LNCAP (cell line): ENCODE results near the gene TMCC1.

ENCODE experiments used
- TF ChIP-seq, protein P1 (sequence below): fragments of 450-650 bp; IDR thresholded peaks from 2 replicates; pipeline ENCODE4 v1.5.1; 2017; ENCODE audit warnings: mild to moderate bottlenecking

TMCC1 gene

DNA sequence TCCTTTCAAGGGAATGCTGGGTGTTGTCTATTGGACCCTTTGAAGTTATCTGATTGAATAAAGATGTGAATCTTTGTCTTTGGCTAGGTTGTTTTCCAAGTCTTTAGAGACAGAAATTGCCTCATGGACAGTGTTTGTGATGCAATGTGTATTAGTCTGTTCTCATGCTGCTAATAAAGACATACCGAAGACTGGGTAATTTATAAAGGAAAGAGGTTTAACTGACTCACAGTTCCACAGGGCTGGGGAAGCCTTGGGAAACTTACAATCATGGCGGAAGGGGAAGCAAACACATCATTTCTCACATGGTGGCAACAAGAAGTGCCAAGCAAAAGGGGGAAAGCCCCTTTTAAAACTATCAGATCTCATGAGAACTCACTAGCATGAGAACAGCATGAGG is 198.3 kb downstream of the TMCC1 start:
- TF ChIP-seq, protein P1, sequence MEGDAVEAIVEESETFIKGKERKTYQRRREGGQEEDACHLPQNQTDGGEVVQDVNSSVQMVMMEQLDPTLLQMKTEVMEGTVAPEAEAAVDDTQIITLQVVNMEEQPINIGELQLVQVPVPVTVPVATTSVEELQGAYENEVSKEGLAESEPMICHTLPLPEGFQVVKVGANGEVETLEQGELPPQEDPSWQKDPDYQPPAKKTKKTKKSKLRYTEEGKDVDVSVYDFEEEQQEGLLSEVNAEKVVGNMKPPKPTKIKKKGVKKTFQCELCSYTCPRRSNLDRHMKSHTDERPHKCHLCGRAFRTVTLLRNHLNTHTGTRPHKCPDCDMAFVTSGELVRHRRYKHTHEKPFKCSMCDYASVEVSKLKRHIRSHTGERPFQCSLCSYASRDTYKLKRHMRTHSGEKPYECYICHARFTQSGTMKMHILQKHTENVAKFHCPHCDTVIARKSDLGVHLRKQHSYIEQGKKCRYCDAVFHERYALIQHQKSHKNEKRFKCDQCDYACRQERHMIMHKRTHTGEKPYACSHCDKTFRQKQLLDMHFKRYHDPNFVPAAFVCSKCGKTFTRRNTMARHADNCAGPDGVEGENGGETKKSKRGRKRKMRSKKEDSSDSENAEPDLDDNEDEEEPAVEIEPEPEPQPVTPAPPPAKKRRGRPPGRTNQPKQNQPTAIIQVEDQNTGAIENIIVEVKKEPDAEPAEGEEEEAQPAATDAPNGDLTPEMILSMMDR, result no peak

DNA sequence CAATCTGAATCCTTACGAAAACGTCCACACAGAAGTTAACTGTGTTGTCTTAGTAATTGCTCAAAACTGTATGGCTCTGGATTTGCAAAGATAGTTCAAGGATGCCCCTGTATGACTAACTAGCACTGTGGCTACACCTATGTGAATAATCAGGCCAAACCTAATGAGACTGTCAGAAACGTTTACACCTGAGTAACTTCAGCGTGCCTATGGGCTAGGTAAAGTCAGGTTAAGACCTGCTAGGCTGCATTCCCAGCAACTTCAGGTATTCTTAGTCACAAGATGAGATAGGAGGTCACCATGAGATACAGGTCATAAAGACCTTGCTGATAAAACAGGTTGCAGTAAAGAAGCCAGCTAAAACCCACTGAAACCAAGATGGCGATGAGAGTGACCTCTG is 199.3 kb downstream of the TMCC1 start:
- TF ChIP-seq, protein P1, result no peak

DNA sequence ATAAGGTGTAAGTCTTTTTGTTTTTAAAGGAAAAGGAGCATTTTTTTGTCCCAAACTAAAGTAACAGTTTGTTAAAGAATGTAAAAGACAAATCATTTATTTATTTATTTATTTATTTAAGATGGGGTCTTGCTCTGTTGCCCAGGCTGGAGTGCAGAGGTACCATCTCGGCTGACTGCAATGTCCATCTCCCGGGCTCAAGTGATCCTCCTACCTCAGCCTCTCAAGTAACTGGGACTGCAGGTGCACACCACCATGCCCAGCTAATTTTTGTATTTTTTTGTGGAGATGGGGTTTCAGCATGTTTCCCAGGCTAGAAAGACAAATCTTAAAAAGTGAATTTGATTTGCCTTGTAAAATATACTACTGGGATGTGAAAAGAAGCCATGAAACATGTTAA is 200.8 kb downstream of the TMCC1 start:
- TF ChIP-seq, protein P1, result no peak

DNA sequence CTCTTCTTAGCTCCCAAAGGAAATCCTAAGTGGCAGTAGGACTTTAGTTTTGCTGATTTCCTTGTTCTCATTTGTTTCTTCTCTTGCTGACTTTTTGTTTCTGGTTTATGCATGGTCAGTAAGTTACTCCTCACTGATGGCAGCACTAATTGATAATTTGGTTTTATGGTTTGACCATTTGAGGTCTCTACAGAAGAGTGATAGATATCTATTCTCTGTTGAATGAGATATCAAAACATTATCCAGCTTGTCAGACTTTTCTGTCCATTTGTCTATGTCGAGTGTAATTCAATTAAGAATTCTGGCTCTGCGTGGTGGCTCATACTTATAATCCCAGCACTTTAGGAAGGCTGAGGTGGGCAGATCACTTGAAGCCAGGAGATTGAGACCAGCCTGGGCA is 202.5 kb downstream of the TMCC1 start:
- TF ChIP-seq, protein P1, result no peak

DNA sequence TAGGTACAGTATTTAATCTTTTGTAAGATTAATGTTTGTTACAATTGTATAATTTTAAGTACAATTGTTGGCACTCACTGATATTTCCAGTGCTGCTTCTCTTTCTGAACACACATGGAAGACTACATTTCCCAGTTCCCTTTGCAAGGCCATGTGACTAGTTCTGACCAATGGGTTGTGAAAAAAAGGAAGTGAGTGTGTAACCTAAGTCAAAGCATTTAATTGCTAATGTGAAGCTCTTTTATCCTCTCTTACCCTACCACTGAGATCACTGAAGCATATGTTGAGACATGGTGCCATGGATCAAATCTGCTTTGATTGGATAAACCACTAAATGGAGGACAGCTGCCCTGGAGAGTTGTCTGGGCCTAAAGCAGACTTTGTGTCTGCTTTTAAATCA is 203.1 kb downstream of the TMCC1 start:
- TF ChIP-seq, protein P1, result no peak

DNA sequence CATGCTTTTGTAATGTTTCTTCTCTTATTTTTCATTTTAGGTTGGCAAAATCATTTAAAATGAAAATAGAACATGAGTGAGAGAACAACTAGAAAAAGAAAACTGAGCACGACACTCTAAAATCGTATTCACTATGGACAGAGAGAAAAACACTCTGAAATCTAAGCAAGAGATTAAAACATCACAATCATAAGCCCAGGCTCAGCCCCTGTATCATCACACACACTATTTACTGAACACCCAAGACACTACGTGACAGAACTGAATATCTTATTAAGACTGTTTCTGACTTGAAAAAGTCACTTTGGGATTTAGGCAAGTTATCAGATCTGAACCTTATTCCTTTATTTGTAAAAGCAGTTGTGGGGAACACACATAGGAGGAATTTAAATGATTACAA is 204.5 kb downstream of the TMCC1 start:
- TF ChIP-seq, protein P1, result no peak

DNA sequence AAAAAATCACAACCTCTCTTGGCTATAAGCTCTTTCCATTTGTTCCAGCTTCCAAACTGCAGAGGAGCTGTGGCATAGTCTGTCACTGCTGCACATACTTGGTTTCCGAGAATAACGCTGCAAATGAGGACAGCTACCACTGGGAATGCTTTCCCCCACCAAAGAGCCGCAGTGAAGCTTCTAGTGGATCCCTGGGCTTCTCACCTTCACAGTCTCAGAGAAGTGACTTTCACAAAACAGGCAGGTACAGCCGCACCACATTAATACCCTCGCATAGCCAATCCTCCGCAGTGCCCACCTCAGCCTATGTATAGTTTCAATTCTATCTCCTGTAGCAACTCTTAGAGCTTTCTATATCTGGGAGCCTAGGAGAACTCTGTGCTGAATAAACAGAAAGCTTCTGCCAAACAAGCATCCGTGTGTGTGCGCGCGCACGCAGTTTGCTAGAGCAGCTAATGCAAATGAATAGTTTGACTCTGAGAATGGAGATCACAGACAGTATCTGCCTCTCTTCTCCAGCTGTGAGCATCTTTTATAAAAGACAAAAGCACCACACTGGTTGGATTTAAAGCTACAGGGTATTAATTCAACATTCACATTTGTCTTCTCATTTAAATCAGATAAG is 205.1 kb downstream of the TMCC1 start:
- TF ChIP-seq, protein P1, result no peak

DNA sequence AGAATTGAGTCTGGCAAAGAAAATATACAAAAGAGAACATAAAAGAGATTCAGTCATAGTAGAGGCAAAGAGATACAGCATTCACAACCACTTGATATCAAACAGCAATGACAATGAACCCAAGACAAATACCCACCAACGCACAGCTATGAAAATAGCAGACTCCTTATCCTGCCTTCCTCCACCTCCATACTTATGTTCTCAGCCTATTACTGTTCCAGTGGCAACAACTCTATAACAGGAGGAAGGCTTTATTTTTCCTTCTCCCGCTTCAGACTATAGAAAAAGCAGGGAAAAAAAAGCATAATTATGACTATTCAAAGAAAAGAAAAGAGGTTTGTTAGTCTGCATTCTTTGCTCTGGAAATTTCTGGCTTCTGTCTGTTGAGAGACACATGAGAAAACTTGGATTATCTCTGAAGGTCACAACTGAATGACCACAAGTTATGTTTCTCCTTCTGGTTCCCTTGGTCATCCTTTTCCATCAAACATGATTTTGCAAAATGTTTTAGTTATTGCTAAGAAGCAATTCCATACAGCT is 205.9 kb downstream of the TMCC1 start:
- TF ChIP-seq, protein P1, result no peak
